NOMO-1 treated with DMSO at 0.1 percent for 48 hours (cell line): ENCODE data around the gene CDH8.

Experiments used
- DNase-seq: peaks from one replicate; lab custom pipeline; 2025; ENCODE audit not compliant: unreplicated experiment; lab: John Stamatoyannopoulos, UW

The CDH8 gene, protein sequence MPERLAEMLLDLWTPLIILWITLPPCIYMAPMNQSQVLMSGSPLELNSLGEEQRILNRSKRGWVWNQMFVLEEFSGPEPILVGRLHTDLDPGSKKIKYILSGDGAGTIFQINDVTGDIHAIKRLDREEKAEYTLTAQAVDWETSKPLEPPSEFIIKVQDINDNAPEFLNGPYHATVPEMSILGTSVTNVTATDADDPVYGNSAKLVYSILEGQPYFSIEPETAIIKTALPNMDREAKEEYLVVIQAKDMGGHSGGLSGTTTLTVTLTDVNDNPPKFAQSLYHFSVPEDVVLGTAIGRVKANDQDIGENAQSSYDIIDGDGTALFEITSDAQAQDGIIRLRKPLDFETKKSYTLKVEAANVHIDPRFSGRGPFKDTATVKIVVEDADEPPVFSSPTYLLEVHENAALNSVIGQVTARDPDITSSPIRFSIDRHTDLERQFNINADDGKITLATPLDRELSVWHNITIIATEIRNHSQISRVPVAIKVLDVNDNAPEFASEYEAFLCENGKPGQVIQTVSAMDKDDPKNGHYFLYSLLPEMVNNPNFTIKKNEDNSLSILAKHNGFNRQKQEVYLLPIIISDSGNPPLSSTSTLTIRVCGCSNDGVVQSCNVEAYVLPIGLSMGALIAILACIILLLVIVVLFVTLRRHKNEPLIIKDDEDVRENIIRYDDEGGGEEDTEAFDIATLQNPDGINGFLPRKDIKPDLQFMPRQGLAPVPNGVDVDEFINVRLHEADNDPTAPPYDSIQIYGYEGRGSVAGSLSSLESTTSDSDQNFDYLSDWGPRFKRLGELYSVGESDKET

DNA sequence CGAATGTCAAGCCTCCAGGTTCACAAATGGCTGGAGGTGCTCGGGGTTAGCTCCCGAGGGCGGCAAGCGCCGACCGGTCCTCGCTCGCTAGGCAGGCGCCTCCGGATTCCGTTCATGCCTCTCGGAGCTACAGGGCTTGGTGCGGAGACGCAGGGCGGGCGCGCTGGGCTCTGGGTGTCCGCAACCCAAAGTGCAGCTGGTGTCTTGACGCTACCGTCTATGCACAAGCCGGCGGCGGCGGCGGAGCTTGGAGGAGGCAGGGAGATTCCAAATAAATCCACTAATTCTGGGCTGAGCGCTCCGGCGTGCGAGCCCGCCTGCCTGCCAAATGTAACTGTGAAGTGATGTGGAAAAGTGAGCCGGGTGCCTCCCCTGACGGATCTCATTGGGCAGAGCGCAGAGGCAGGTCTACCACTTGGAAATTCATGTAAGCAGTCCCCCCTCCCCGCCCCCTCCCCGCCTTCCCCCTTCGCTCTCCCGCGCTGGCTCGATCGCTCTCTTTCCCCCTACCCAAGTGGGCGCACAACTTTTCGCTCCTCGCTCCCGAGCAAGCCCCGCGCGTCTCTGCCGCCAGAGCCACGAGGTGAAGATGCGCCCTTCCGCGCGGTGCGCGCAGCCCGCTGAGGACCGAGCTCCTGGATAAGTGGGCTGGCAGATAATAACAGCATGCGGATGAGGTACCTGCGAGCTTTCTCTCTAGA, at the start of gene CDH8:
Gene CDH8 (minus strand): TSS at position 338 of the 701 bp plus-strand sequence. CDS start 15,035 bp downstream, outside the sequence.
- no peak for DNase-seq

DNA sequence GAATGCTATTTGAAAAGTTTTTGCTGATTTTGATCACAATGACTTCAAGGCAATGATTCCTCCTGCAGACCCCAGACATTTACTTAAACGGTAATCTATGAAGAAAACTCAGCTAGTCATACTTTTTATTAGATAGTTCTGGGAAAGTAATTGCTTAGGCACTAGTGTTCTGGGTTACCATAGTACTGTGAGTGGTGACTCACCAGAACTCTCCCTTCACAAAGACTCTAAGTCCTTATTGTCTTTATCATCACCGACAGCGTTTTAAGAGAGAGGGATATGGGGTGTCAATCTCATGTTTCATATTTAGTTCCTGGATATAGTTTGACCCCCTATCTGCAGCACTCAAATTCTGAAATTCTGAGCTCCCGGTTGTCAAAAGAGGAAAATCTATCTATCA, 43.0 kb upstream of the CDH8 start:
- no peak for DNase-seq

DNA sequence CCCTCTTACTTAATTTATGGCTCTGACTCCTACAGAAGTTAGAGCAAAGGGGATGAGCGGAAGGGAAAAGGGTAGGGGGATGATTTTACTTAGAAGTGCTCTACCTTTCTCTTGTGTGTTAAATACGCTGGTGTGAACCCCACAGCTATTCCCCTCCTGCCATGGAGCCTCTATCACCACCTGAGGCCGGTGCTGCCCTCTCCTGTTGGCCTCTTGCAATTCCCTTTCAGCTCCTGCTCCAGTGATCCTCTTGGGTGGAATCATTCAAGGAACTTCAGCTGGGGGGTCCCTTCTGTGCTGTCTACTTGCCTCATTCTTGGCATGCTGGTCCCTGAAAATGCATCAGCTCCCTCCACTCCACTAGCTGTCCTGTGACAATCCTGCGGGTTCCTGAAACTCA, 41.8 kb upstream of the CDH8 start:
- DNase-seq, result no peak

DNA sequence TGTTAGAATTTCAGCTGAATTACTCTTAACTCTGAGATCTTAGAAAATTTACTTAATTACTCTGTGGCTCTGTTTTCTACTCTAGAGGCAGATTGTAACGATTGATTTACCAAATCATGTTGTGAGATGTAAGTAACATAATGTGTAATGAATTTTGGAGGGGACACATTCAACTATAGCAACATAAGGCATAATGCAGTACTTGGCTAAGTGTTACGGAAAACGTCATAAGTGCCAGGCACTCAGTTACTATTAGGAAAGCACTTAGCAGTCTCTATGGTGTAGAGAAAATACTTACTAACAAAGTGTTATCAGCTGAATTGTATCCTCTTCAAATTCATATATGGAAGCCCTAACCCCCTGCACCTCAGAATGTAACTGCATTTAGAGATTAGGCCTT, 40.6 kb upstream of the CDH8 start:
- no peak for DNase-seq

DNA sequence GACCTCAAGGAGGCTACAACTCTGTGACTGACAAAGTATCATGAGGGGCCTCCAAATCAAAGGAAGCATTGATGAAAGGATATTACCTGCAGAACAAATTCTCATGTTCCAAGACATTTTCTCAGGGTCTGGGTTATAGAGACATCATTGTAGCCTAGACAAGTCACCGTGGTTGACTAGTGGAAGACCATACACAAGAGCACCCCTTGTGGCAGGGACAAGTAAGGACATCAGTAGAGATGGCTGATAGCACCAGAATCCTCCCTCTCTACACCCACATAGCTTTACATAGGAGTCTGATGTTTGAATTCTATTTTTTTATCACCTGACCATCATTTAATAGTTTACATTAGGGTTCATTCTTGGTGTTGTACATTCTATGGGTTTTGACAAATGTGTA, 32.5 kb upstream of the CDH8 start:
- no peak for DNase-seq

DNA sequence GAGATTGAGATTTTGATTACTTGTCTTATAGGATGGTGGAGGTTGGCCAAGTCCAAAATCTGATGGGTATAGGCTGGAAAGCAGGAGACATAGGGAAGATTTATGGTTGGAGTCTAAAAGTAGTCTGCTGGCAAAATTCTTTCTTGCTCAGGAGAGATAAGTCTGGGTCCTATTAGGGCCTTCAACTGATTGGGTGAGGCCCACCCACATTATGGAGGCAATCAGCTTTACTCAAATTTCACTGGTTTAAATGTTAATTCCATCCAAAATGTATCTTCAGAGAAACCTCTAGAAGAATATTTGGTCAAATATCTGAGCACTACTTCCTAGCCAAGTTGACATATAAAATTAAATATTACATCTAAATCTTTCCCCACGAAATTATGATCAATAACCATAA, 31.7 kb upstream of the CDH8 start:
- DNase-seq, result no peak

DNA sequence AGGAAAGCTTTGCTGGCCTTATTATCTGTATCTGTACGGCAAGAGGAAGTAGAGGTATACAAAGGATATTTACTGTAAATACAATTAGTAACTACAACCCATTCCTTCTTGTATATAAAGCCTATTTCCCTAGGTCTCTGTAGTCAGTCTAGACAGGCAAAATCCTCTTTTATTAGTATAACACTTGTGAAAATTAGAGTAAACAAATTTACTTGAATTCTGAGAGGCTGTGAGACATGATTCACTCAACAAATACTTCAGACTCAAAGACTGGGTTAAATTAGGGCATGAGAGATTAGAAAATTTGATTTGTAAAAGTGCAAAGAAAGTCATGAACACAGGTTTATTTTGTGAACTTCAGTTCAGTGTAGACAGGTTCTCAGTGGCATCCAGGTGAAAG, 30.9 kb upstream of the CDH8 start:
- DNase-seq, result no peak

DNA sequence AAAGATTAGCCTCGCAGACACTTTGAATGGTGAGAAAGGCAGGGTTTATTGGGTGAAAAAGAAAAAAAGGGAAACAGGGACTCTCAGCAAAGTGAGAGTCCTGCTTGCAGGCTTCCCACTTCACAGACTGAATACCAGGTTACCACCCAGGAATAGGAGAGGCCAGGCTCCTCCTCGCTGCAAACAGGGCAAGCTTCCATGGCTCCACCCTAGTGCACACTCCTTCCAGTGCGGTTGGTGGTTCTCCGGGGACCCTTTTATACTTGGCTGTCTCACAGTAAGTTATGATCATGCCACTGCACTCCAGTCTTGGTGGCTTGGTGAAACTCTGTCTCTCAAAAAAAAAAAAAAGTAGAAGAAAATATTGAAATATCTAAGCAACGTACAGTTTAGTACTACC, 30.5 kb upstream of the CDH8 start:
- no peak for DNase-seq

DNA sequence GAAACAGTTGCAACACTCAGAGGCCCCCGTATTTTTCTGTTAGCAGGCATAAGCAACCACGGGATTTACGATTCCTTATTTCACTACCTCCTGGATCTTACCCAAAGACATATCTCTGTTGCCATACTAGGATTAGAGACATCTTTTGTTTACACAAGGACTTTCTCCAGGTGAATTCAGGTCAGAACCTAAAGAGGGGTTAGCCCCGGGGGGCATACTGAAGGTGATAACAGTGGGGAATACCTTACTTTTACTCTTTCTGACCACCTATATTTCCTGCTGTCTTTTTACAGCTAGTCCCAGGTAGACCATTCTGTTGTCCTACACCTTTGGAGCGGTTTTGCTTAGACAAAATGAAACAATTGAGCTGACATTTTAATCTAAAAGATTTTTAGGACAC, 27.9 kb upstream of the CDH8 start:
- no peak for DNase-seq

DNA sequence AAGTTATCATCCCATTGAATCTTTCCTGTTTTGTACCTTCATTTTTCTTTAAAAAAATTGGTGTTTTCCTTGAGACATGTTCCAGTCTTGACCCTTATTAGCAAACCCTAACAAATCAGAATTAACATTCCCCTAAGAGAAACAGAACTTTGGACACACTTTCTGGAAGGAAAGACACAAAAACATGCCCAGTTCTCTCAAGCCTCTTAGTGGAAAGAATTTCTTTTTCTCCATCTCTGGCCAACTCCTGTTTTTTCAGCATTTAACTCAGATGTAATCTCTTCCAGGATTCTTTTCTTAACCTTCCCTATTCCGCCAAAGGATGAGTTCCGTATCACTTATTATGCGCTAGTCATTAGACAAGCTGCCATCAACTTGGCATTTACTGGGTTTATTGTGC, 23.9 kb upstream of the CDH8 start:
- DNase-seq, result no peak

DNA sequence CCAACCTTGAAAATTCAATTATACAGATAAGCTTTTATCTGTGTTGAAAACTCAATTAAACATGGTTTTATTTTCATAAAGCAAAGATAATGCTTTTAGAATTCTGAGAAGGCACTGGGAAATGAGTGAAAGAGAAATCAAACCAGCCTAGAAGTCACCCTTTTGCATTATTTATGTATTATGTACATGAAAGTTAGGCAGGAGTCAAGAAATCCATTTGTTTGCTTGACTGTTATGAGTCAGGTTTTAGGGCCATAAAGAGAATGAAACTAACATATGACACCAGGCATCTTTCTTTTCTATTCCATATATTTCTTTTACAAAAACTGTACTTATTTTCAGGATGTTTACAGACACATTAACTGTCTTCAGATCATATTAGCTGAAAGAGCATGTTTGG, 23.3 kb upstream of the CDH8 start:
- DNase-seq, result no peak

DNA sequence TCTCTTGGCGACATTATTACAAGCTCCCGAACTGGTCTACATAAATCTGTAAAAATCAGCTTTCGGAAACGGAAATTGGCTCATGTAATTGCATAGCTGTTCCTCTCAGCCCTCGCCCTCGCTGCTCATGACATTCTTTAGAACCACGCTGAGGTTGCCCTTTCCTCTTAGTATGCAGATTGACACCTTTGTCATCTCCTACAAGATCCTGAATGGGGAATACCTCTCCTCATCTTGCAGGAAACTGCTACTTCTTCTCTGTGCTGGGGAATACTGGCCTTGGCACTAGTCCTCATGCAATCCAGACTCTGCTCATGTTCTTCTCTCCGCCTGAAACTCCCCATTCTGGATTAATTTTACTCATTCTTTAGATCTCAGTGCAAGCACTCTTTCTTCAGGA, 22.2 kb upstream of the CDH8 start:
- DNase-seq, result no peak

DNA sequence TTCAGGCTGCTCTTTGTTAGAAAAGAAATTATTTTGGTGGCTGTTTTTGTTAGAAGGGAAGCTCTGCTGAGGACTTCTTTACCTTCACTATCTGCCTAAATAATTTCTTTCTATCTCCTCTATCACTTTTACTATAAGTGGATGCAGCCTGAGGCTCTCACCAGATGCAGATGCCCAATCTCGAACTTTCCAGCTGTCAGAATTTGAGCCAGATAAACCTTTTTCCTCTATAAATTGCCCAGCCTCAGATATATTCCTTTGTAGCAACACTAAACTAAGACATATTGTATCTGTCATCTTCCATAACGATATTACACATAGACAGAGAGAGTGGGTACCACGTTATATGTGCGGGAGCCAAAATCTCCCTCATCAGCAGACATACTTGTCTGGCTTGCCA, 15.7 kb upstream of the CDH8 start:
- no peak for DNase-seq

DNA sequence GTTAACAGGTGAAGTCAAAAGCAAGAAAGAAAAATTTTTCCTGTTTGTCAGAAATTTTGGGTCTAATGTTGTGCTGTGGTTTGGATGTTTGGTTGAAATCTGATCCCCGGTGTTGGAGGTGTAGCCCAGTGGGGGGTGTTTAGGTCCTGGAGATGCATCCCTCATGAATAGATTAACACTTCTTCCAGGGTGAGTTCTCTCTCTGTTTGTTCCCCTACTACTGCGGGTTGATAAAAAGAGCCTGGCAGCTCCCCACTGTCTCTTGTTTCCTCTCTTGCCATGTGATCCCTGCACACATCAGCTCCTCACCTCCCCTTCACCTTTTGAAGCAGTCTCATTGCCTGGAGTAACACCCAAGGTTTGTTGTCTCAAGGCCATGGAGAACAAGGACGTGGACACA, 14.6 kb upstream of the CDH8 start:
- no peak for DNase-seq

DNA sequence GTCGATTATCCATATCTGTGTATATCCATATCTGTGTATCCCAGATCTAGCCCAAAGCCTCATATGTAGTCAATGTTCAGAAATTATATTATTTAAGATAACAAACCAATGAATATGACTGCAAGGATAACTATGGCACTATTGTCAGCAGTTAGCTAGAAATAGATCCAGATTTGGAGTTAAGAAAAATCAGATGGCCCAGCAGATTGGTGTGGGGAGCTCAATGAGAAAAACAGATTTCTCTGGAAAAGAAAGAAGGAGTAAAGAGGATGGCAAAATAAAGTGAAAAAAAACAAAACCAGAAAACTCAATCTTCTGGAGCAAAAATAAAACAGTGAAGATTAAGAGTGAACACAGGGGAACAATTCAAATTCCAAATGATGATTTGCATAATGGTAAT, 10.6 kb upstream of the CDH8 start:
- DNase-seq, result no peak

DNA sequence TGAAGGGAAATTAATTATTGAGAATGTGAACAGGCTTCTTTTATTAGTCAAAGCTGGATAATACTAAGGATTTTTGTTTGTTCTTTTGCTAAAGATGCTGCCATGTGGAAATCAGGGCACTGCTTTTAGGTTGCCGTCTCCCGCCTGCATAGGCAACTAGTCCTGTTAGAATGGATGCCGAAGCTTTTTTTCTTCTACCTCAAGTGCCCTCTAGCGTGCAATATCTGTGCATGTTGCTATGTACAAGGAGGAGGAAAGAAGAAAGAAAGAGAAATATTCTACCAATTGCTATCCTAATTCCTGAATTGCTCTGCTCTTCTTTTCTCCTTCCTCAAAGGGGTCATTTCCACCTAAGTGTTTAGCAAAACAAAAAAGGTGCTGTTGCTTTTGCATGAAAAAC, 5.2 kb upstream of the CDH8 start:
- DNase-seq, result peak; percentile 19

DNA sequence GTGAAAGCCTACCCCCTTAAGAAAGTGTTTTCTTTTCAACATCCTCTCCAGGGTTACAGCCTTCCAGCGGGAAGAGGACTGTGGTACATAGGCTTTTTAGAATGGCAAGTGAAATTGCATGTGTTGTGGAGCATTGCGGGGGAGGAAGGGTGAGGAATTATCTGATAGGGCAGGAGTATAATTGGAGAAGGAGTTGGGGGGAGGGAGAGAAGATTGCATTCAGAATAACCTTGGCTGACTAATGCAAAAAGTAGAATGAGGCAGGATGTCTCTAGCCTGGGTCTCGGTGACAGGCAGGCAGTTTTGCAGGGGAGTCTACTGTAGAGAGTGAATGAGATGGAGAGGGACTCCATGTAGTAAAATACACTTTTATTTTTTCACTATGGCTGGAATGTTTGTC, 2.4 kb upstream of the CDH8 start:
- DNase-seq, result no peak

DNA sequence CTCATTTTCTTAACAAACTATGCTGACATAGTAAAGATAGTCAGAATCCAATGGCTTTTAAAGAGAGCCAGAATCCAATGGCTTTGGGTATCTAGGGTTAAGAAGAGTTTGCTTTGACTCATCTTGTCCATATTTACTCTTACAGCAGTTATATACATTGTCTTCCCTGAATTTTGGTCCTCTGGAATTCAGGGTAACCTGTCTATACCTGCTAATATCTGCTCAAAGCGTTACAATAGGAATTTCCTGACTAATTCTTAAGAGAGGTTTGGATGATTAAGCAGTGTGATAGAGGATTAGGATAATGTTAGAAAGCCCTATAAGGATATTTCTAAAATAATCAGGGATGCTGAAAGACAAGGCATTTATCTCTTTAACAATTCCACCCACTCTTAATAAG, 2.0 kb upstream of the CDH8 start:
- DNase-seq, result no peak

DNA sequence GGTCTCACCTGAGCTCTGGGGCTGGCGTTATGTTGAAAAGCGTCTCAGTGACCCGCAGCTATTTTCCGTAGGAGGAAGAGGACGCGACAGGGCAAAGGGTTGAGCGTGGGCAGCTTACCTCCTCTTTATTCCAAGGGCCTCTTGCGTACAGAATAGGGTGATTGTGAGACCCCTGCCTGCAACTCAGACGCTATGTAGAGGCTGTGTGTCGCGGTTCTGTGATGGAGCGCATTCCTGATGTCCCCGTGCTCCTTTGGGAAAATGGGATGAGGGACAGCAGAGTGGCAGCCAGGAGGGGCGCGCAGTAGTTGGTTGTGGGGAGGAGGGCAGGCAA, 531 bp upstream of the CDH8 start:
- no peak for DNase-seq

DNA sequence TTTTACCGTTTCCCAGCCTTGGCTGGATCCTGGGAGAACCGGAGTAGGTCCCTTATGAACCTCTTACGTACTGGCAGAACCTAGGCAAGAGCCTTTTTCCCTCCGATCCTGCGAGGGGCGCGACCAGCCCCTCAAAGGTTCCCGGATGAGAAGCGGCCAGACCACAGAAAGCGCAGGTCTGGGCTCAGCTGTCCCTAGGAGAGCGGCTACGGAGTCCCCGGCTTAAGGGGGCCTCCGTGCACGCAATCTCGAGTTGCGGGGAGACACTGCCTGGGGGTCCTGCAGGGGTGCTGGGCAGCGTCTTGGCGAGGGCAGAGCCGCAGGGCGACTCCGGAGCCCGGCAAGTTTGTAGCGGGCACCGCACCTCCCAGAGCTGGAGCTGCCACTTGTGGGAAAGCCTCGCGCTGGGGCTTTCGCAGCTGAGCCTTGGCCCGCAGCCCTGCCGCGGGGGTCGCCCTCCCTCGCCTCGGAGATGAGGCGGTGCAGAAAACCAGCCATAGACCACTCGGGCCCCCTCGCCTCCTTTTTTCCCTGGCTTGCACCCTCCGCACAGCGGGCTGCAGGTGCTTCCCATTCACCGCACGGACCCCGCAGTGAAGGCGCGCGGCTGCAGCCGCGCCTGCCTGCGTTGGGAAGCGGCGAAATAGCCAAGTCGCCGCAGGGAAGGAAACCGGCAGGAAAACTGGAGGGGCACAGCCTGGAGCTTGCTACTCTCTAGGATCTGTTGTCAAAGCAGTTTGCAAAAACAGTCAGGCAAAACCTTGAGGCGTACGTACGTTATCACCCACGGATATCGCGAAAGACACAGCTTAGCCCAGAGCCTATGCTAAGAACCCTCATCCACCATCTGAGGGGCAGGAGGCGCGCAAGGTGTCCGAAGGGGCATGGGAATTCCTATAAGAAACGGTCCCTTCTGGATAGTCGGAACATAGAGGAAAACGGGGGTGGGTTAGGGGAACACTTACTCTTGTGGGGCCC, 834 bp downstream of the CDH8 start:
- no peak for DNase-seq
